DOHH2 (cell line): ENCODE results near the gene TUBG2.
A peak's percentile ranks its signal among the peaks of the same experiment; 100 is the strongest.

Experiments
- H3F3A ChIP-seq: fragments of 200-600 bp; sonication (generic), shearing (Covaris generic); 2 replicates; pipeline ENCODE4 v1.6.0; 2016; ENCODE audit warnings: antibody characterized with exemption, mild to moderate bottlenecking; ENCODE audit not compliant: control insufficient read depth, insufficient read depth
- H3K27ac ChIP-seq: fragments of 200-600 bp; sonication (generic); 2 replicates; pipeline ENCODE4 v1.5.1; 2014; ENCODE audit warnings: low read depth, mild to moderate bottlenecking, low read length, moderate library complexity
- H3K27me3 ChIP-seq: fragments of 200-600 bp; sonication (generic); 2 replicates; pipeline ENCODE4 v1.6.1; 2014; ENCODE audit warnings: mild to moderate bottlenecking, low read length, mixed read lengths; ENCODE audit not compliant: control insufficient read depth
- H3K36me3 ChIP-seq: fragments of 200-600 bp; sonication (generic); 2 replicates; pipeline ENCODE4 v1.6.1; 2014; ENCODE audit warnings: mild to moderate bottlenecking, low read length, moderate library complexity, mixed read lengths; ENCODE audit not compliant: control insufficient read depth
- H3K4me1 ChIP-seq: fragments of 200-600 bp; sonication (generic); 2 replicates; pipeline ENCODE4 v1.6.1; 2014; ENCODE audit warnings: mild to moderate bottlenecking, low read length, mixed read lengths; ENCODE audit not compliant: control insufficient read depth
- H3K4me2 ChIP-seq: fragments of 200-600 bp; sonication (generic); 2 replicates; pipeline ENCODE4 v1.6.0; 2014; ENCODE audit warnings: mild to moderate bottlenecking, low read length, moderate library complexity
- H3K4me3 ChIP-seq: fragments of 200-600 bp; sonication (generic); 2 replicates; pipeline ENCODE4 v1.5.1; 2014; ENCODE audit warnings: mild to moderate bottlenecking, low read length, mixed read lengths
- H3K79me2 ChIP-seq: fragments of 200-600 bp; sonication (generic); 2 replicates; pipeline ENCODE4 v1.6.1; 2014; ENCODE audit warnings: mild to moderate bottlenecking, low read length, mixed read lengths; ENCODE audit not compliant: control insufficient read depth
- H3K9me2 ChIP-seq: fragments of 200-600 bp; sonication (generic); replicated peaks from 2 replicates; pipeline ENCODE4 v1.6.1; 2014; ENCODE audit warnings: mild to moderate bottlenecking, low read length, mixed read lengths; ENCODE audit not compliant: control insufficient read depth
- H3K9me3 ChIP-seq: fragments of 200-600 bp; sonication (generic); 2 replicates; pipeline ENCODE4 v1.6.1; 2014; ENCODE audit warnings: antibody characterized with exemption, low read length, mixed read lengths; ENCODE audit not compliant: control insufficient read depth, insufficient read depth
- H4K20me1 ChIP-seq: fragments of 200-600 bp; sonication (generic); 2 replicates; pipeline ENCODE4 v1.6.0; 2014; ENCODE audit warnings: low read depth, mild to moderate bottlenecking, antibody characterized with exemption, low read length, moderate library complexity; ENCODE audit not compliant: control insufficient read depth, insufficient read depth
- CTCF ChIP-seq: fragments of 200-600 bp; sonication (generic); IDR thresholded peaks from one replicate; pipeline ENCODE4 v1.5.1; 2014; ENCODE audit warnings: antibody characterized with exemption, mild to moderate bottlenecking, low read depth, low read length; ENCODE audit not compliant: poor library complexity, severe bottlenecking
- EZH2phosphoT487 ChIP-seq: fragments of 200-600 bp; sonication (generic); IDR thresholded peaks from 2 replicates; pipeline ENCODE4 v1.6.1; 2017; ENCODE audit warnings: borderline replicate concordance, mild to moderate bottlenecking, antibody characterized with exemption, low read length, moderate library complexity, mixed read lengths

TUBG2 gene

DNA sequence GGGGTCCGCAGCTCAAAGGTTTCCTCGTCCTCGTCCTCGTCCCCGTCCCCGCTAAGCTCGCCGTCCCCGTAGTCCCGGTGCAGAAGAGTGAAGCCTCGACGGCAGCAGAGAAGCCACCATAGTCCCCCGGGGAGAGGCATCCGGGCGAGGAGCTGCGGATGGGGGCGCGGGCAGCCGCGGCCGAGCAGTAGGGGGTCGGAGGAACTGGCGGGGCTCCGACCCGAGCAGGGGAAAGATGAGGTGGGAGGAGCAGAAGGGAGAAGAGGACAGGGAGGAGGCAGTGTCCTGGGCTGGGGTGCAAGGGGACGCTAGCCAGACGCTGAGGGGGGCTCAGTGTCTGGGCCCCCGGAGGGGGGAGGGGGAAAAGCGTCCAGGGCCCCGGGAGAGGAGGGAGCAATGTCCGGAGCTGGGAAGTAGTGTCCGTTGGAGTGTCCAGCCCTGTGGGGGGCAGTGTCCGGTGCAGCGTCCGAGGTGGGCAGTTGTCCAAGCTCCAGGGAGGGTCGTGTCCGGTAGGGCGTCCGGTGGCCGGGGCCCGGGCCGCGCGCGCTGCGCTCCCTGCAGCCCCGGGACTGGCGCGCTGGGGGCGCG, 17.4 kb downstream of the TUBG2 start, which contains the start of gene PLEKHH3:
PLEKHH3 (minus strand) TSS at position 571 of the 588 bp plus-strand sequence; CDS start at position 140, 431 bp downstream.
- Histone ChIP-seq H3K9me3 (no peaks in the 10 kb centered on the region), H3F3A (peaks cover 10% of the 10 kb centered on the region; the same call in 1 of the 2 replicates), H3K36me3 (no peaks in the 10 kb centered on the region), H3K4me3 (peak within 1 kb of the TSS; percentile 81), H3K4me1 (peaks cover 73% of the 10 kb centered on the region), H3K4me2 (peak within 1 kb of the TSS; percentile 96), H3K9me2 (no peaks in the 10 kb centered on the region), H3K27me3 (peaks cover 50% of the 10 kb centered on the region), H4K20me1 (no peaks in the 10 kb centered on the region), H3K79me2 (no peaks in the 10 kb centered on the region), H3K27ac (0 out of 2 replicates have a peak within 1 kb of the TSS, but pooled peaks have one; percentile 53)
- TF ChIP-seq CTCF (peak; percentile 8), EZH2phosphoT487 (no peak)

DNA sequence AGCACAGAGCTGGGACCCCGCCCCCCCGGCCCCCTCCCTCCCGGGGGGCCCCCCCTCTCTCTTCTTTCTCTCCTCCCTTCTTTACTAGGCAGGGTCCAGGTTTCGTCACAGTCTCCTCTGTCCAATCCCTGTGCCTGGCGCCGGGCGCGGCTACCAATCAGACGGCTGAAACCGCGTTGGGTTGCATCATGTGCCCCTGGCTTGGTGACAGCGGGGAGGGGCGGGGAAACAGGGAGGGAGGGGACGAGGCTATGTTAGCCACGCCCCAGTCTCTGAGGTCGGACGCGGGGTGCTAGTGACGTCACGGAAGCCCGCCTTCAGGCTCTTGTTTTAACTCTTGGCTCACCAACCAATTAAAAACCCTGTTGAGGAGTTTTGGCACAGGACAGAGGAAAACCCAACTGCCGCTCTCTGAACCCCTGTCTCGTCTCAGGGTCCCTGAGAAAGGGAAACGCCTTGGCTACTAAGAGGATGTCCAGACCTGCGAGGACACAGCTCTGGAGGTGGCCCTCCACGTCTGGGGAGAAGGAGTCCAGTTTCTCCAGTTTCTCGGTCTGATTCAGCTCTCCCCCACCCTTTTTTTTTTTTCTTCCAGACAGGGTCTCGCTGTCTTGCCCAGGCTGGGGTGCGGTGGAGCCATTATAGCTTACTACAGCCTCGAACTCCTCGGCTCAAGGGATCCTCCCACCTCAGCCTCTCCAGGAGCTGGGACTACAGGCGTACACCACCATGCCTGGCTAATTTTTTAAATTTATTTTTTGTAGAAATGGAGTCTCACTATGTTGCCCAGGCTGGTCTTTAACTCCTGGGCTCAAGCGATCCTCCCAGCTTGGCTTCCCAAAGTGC, 18.2 kb downstream of the TUBG2 start:
- H3K79me2 ChIP-seq, result no peaks in the 10 kb centered on the region
- peaks cover 80% of the 10 kb centered on the region for H3K4me1 ChIP-seq
- no peaks in the 10 kb centered on the region for H4K20me1 ChIP-seq
- peak overlapping the region; percentile 96 for H3K4me2 ChIP-seq
- peaks cover 50% of the 10 kb centered on the region for H3K27me3 ChIP-seq
- no peaks in the 10 kb centered on the region for H3K9me3 ChIP-seq
- peak overlapping the region; percentile 81 for H3K4me3 ChIP-seq
- H3F3A ChIP-seq, result peaks cover 13% of the 10 kb centered on the region
- no peak for TF ChIP-seq CTCF
- TF ChIP-seq EZH2phosphoT487, result no peak
- no peaks in the 10 kb centered on the region for H3K36me3 ChIP-seq
- no peak overlapping the region for H3K27ac ChIP-seq
- no peaks in the 10 kb centered on the region for H3K9me2 ChIP-seq

GRCh38 chr17:42677921-42678781, 19.1 kb downstream of the TUBG2 start:
- peaks cover 13% of the 10 kb centered on the region for H3F3A ChIP-seq
- peak overlapping the region; percentile 53 for H3K27ac ChIP-seq
- H4K20me1 ChIP-seq, result no peaks in the 10 kb centered on the region
- TF ChIP-seq EZH2phosphoT487 (no peak), CTCF (no peak)
- peak overlapping the region; percentile 76 for H3K4me2 ChIP-seq
- H3K9me3 ChIP-seq, result no peaks in the 10 kb centered on the region
- peaks cover 52% of the 10 kb centered on the region for H3K27me3 ChIP-seq
- peak overlapping the region; percentile 72 for H3K4me3 ChIP-seq
- no peaks in the 10 kb centered on the region for H3K36me3 ChIP-seq
- H3K9me2 ChIP-seq, result no peaks in the 10 kb centered on the region
- H3K79me2 ChIP-seq, result no peaks in the 10 kb centered on the region
- peaks cover 85% of the 10 kb centered on the region for H3K4me1 ChIP-seq
